NB4 (cell line): ENCODE results near the gene IGFL3.
A peak's percentile ranks its signal among the peaks of the same experiment; 100 is the strongest.
"Not testable (repeated sequence)": the region's sequence is repeated elsewhere in the genome, so short reads cannot be mapped to it uniquely, and the experiment has no call there.

Source experiments
- DNase-seq: peaks from one replicate; pipeline ENCODE4 v3.0.0; 2010; ENCODE audit warnings: low read depth
- H3K4me3 ChIP-seq: one replicate; pipeline ENCODE4 v1.5.1; 2011; ENCODE audit warnings: mild to moderate bottlenecking, low read depth, low read length, moderate library complexity
- CTCF ChIP-seq: IDR thresholded peaks from one replicate; pipeline ENCODE4 v1.5.1; 2012; ENCODE audit warnings: low read depth, low read length
- MYC ChIP-seq: IDR thresholded peaks from 2 replicates; pipeline ENCODE4 v1.6.1; 2011; ENCODE audit warnings: low read depth, low read length
- POLR2A ChIP-seq: IDR thresholded peaks from 2 replicates; pipeline ENCODE4 v1.6.1; 2011; ENCODE audit warnings: mild to moderate bottlenecking; ENCODE audit not compliant: insufficient read length; ENCODE audit errors: extremely low read depth
- TF ChIP-seq, protein P1 (sequence below): IDR thresholded peaks from 2 replicates; pipeline ENCODE4 v1.6.1; 2011; ENCODE audit warnings: low read depth, low read length

IGFL3 gene

DNA sequence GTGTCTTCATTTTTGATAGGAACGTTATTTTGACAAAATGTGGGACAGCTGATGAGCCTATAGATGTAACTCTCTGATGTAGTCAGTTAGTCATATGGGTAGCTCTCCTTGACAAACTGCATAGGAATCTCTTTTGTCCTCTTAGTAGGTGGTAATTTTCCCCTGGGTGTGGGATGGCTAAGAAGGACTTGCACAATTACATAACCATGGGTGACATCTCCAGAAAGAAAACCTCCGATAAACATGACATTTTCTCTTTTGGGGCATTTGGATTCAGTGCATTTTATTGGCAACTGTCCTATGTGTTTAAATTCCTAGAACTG lies 41.8 kb downstream of the IGFL3 start:
- TF ChIP-seq, protein P1, sequence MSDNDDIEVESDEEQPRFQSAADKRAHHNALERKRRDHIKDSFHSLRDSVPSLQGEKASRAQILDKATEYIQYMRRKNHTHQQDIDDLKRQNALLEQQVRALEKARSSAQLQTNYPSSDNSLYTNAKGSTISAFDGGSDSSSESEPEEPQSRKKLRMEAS: no peak
- TF ChIP-seq POLR2A: no peak
- TF ChIP-seq CTCF: no peak
- no peak for TF ChIP-seq MYC

DNA sequence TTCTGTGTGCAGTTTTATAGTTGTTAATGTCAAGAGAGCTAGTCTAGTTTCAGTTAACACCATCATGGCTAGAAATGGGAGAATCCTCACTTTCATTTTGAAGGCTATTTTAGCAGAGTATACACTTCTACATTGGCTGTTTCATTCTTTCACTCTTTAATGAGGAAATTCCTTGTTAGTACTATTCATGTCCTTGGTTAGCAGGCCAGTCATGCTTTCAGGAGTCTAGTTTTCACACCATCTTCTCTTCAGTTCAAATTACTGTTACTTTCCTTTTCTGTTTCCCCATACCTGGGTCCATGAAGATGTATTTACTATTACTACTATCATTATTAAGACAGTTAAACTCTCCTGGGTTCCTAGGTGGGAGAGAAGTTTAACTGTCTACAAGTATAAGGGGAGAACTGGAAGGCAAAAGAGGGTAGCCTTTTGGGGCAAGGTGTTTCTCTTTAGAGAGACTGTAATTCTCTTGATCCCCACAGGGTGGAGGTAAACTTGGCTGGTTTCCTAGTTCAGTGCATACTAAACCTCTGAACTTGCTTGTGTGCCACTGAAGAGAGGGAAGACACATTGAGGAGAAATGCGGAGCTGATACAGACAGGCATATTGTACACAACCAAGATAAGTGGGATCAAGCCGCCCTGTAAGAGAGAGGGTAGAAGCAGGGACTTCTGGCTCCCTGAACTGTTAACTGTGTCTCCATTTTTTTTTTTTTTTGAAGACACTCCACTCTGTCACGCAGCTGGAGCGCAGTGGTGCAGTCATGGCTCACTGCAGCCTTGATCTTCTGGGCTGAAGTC lies 42.4 kb downstream of the IGFL3 start:
- DNase-seq: peak; percentile 73
- TF ChIP-seq MYC (no peak), CTCF (peak; percentile 87), POLR2A (no peak)
- TF ChIP-seq, protein P1: 0 out of 2 replicates have a peak, but pooled peaks have one; percentile 24
- no peak overlapping the region for H3K4me3 ChIP-seq

More for the DNA sequence above, 41.8 kb downstream of the IGFL3 start:
- no peak for DNase-seq
- no peak overlapping the region for H3K4me3 ChIP-seq

- no peak overlapping the region for H3K4me3 ChIP-seq
- no peak for DNase-seq
- TF ChIP-seq CTCF: no peak
- TF ChIP-seq, protein P1: no peak
- TF ChIP-seq POLR2A: no peak
- TF ChIP-seq MYC: no peak
Measured at GRCh38 chr19:46080561-46080960, 43.9 kb downstream of the IGFL3 start.

GRCh38 chr19:46079576-46079975 lies 44.9 kb downstream of the IGFL3 start:
- no peak overlapping the region for H3K4me3 ChIP-seq
- TF ChIP-seq POLR2A (no peak), MYC (no peak), CTCF (no peak)
- TF ChIP-seq, protein P1: no peak
- no peak for DNase-seq

GRCh38 chr19:46078573-46079332 lies 45.7 kb downstream of the IGFL3 start:
- peak; percentile 88 for TF ChIP-seq CTCF
- TF ChIP-seq, protein P1: 0 out of 2 replicates have a peak, but pooled peaks have one; percentile 1
- not testable (repeated sequence) for H3K4me3 ChIP-seq
- peak; percentile 71 for DNase-seq
